Neural progenitor cell (in vitro differentiated cells): ENCODE results near the gene PCDHB6. TPM values are rescaled to one million over a fixed set of nuclear protein-coding genes. Genes with fewer than 3 reads are reported as not detected.
"Not testable (repeated sequence)": the region's sequence is repeated elsewhere in the genome, so short reads cannot be mapped to it uniquely, and the experiment has no call there.

ENCODE experiments used
- DNase-seq: peaks from one replicate; pipeline ENCODE4 v3.0.0-alpha.2; 2016; ENCODE audit warnings: low spot score
- H2AFZ ChIP-seq: fragments of 200-600 bp; sonication (generic); replicated peaks from 2 replicates; pipeline ENCODE4 v1.6.1; 2016; ENCODE audit warnings: antibody characterized with exemption
- H3F3A ChIP-seq: fragments of 200-600 bp; sonication (generic); 2 replicates; pipeline ENCODE4 v1.6.1; 2016; ENCODE audit warnings: antibody characterized with exemption, low read depth
- H3K27ac ChIP-seq: fragments of 200-600 bp; sonication (generic); 2 replicates; pipeline ENCODE4 v1.5.1; 2016; ENCODE audit warnings: mild to moderate bottlenecking
- H3K27me3 ChIP-seq: fragments of 200-600 bp; sonication (generic); 2 replicates; pipeline ENCODE4 v1.6.1; 2016; ENCODE audit warnings: mild to moderate bottlenecking, moderate library complexity
- H3K36me3 ChIP-seq: fragments of 200-600 bp; sonication (generic); 2 replicates; pipeline ENCODE4 v1.5.1; 2016
- H3K4me1 ChIP-seq: fragments of 200-600 bp; sonication (generic); 2 replicates; pipeline ENCODE4 v1.6.1; 2016; ENCODE audit warnings: mixed run types
- H3K4me2 ChIP-seq: fragments of 200-600 bp; sonication (generic); 2 replicates; pipeline ENCODE4 v1.6.1; 2016
- H3K4me3 ChIP-seq: fragments of 200-600 bp; sonication (generic); 2 replicates; pipeline ENCODE4 v1.5.1; 2016
- H3K79me2 ChIP-seq: fragments of 200-600 bp; sonication (generic); 2 replicates; pipeline ENCODE4 v1.6.1; 2016; ENCODE audit warnings: low read depth
- H3K9ac ChIP-seq: fragments of 200-600 bp; sonication (generic); 2 replicates; pipeline ENCODE4 v1.6.1; 2016
- H3K9me3 ChIP-seq: fragments of 200-600 bp; sonication (generic); 2 replicates; pipeline ENCODE4 v1.5.1; 2016; ENCODE audit warnings: low read depth
- H4K20me1 ChIP-seq: fragments of 200-600 bp; sonication (generic); 2 replicates; pipeline ENCODE4 v1.6.1; 2016; ENCODE audit warnings: low read depth
- H3K27ac Mint-ChIP-seq: 3 replicates; pipeline ENCODE4 v1.8.0; 2021; ENCODE audit warnings: mixed read lengths
- H3K27me3 Mint-ChIP-seq: 2 replicates; pipeline ENCODE4 v1.8.0; 2022; ENCODE audit warnings: low read depth, mild to moderate bottlenecking, inconsistent platforms, moderate library complexity, mixed read lengths; ENCODE audit not compliant: insufficient read depth
- H3K36me3 Mint-ChIP-seq: 3 replicates; pipeline ENCODE4 v1.8.0; 2021; ENCODE audit warnings: mixed read lengths
- H3K4me1 Mint-ChIP-seq: 3 replicates; pipeline ENCODE4 v1.8.0; 2021; ENCODE audit warnings: mixed read lengths
- H3K4me3 Mint-ChIP-seq: 3 replicates; pipeline ENCODE4 v1.8.0; 2021; ENCODE audit warnings: mild to moderate bottlenecking, moderate library complexity, mixed read lengths
- H3K9me3 Mint-ChIP-seq: 3 replicates; pipeline ENCODE4 v1.8.0; 2020; ENCODE audit warnings: mixed read lengths
- EZH2 ChIP-seq: fragments of 200-600 bp; sonication (generic); IDR thresholded peaks from 2 replicates; pipeline ENCODE4 v1.6.1; 2017; ENCODE audit warnings: antibody characterized with exemption, mild to moderate bottlenecking, moderate library complexity
- EZH2phosphoT487 ChIP-seq: fragments of 200-600 bp; sonication (generic); IDR thresholded peaks from 2 replicates; pipeline ENCODE4 v1.6.1; 2017; ENCODE audit warnings: antibody characterized with exemption
- total RNA-seq: library from RNA; depleted of rRNA; stranded (reverse); fragments of >200 nt; gene quantifications from 2 replicates; pipeline ENCODE4 v1.2.3, GENCODE V29; 2015; ENCODE audit warnings: low replicate concordance
- TF ChIP-seq, protein P1 (sequence below): fragments of 200-600 bp; sonication (generic); IDR thresholded peaks from 2 replicates; pipeline ENCODE4 v1.5.1; 2017; ENCODE audit warnings: antibody characterized with exemption, mild to moderate bottlenecking

The PCDHB6 gene
- 0.90 and 1.5 TPM in 2 replicates for total RNA-seq

DNA sequence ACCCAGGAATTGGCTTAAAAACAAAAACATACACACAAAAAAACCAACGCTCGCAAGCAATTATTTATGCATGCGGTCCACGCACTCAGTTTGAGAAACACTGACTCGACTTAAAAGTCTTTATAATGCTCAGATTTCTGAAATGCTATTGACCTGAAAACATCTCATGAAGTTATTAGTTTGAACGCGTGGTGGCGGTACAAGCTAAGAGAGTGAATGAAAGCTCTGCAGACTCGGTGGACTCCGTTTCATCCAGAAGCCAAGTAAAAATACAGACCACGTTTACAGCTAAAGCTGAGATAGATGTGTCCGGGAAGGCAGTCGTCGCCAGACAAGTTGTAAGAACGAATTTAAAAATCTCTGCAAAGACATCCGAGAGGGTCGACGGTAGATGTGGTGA, at the start of gene PCDHB6:
Gene PCDHB6, plus strand, starts transcription at position 246 of the 400 bp plus-strand sequence. CDS start 201 bp downstream, outside the sequence.
- H3K79me2 ChIP-seq: no peaks in the 10 kb centered on the region
- no peak within 1 kb of the TSS for H3K9ac ChIP-seq
- H3K4me1 Mint-ChIP-seq: no peaks in the 10 kb centered on the region
- no peaks in the 10 kb centered on the region for H3K27me3 Mint-ChIP-seq
- no peaks in the 10 kb centered on the region for H3K36me3 ChIP-seq
- no peak within 1 kb of the TSS for H3K27ac Mint-ChIP-seq
- H3K4me2 ChIP-seq: no peak within 1 kb of the TSS
- H3K9me3 ChIP-seq: no peaks in the 10 kb centered on the region
- H3K4me3 ChIP-seq: no peak within 1 kb of the TSS
- peaks cover 35% of the 10 kb centered on the region for H3K9me3 Mint-ChIP-seq
- DNase-seq: peak; percentile 5
- peaks cover 3% of the 10 kb centered on the region for H3K27me3 ChIP-seq
- H3F3A ChIP-seq: no peaks in the 10 kb centered on the region
- no peak within 1 kb of the TSS for H3K27ac ChIP-seq
- no peaks in the 10 kb centered on the region for H3K4me1 ChIP-seq
- TF ChIP-seq EZH2phosphoT487 (no peak), EZH2 (no peak)
- TF ChIP-seq, protein P1, sequence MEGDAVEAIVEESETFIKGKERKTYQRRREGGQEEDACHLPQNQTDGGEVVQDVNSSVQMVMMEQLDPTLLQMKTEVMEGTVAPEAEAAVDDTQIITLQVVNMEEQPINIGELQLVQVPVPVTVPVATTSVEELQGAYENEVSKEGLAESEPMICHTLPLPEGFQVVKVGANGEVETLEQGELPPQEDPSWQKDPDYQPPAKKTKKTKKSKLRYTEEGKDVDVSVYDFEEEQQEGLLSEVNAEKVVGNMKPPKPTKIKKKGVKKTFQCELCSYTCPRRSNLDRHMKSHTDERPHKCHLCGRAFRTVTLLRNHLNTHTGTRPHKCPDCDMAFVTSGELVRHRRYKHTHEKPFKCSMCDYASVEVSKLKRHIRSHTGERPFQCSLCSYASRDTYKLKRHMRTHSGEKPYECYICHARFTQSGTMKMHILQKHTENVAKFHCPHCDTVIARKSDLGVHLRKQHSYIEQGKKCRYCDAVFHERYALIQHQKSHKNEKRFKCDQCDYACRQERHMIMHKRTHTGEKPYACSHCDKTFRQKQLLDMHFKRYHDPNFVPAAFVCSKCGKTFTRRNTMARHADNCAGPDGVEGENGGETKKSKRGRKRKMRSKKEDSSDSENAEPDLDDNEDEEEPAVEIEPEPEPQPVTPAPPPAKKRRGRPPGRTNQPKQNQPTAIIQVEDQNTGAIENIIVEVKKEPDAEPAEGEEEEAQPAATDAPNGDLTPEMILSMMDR: peak; percentile 37
- no peak within 1 kb of the TSS for H3K4me3 Mint-ChIP-seq
- no peaks in the 10 kb centered on the region for H4K20me1 ChIP-seq
- no peak within 1 kb of the TSS for H2AFZ ChIP-seq
- H3K36me3 Mint-ChIP-seq: no peaks in the 10 kb centered on the region

DNA sequence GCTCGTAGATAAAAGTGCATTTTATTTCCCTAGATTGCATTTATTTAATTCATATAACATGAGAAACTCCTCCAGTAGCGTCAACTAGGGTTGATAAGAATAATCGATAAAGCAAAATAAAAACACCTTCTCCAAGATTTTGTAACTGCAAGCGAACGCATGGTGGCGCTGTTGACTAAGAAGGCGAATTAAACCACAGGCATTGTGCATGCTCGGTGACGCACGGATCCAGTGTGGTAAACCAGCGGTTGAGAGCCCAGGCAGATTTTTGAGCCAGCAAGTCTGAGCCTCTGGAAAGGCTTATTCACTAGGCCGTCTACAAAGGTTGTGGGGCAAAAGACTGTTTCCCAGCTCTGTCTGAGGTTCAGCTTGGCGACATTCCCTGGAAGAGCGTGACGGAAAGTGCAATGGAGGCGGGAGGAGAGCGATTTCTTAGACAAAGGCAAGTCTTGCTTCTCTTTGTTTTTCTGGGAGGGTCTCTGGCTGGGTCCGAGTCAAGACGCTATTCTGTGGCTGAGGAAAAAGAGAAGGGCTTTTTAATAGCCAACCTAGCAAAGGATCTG, 49.5 kb upstream of the PCDHB6 start, which contains the start of gene PCDHB3:
Gene PCDHB3, plus strand, starts transcription at position 231 of the 563 bp plus-strand sequence. Its CDS starts 177 bp downstream, at position 408.
- no peak within 1 kb of the TSS for H3K9ac ChIP-seq
- peaks cover 2% of the 10 kb centered on the region for H3K27me3 Mint-ChIP-seq
- no peak within 1 kb of the TSS for H2AFZ ChIP-seq

DNA sequence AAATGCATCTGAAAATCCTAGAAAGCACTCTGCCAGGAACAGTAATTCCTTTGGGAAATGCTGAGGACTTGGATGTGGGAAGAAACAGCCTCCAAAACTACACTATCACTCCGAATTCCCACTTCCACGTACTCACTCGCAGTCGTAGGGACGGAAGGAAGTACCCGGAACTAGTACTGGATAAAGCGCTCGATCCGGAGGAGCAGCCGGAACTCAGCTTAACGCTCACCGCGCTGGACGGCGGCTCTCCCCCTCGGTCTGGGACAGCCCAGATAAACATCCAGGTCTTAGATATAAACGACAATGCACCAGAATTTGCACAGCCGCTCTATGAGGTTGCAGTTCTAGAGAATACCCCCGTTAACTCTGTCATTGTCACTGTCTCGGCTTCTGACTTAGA, 48.8 kb upstream of the PCDHB6 start:
- Histone ChIP-seq H3K9me3 (peaks cover 54% of the 10 kb centered on the region), H3K27ac (no peak overlapping the region), H3K27me3 (no peaks in the 10 kb centered on the region), H3K4me3 (no peak overlapping the region), H3K4me1 (no peaks in the 10 kb centered on the region), H4K20me1 (no peaks in the 10 kb centered on the region), H3F3A (peaks cover 10% of the 10 kb centered on the region), H2AFZ (no peak overlapping the region), H3K79me2 (peaks cover 46% of the 10 kb centered on the region), H3K4me2 (no peak overlapping the region), H3K36me3 (peaks cover 52% of the 10 kb centered on the region), H3K9ac (no peak overlapping the region)
- H3K4me1 Mint-ChIP-seq: no peaks in the 10 kb centered on the region
- DNase-seq: no peak
- H3K9me3 Mint-ChIP-seq: peaks cover 59% of the 10 kb centered on the region
- H3K4me3 Mint-ChIP-seq: no peak overlapping the region
- peaks cover 2% of the 10 kb centered on the region for H3K27me3 Mint-ChIP-seq
- H3K36me3 Mint-ChIP-seq: peaks cover 48% of the 10 kb centered on the region
- H3K27ac Mint-ChIP-seq: no peak overlapping the region
- TF ChIP-seq EZH2 (no peak), EZH2phosphoT487 (no peak)
- TF ChIP-seq, protein P1: no peak

More for the DNA sequence above, 49.5 kb upstream of the PCDHB6 start, which contains the start of gene PCDHB3:
- Histone ChIP-seq H3F3A (peaks cover 17% of the 10 kb centered on the region), H3K36me3 (peaks cover 54% of the 10 kb centered on the region), H3K27ac (no peak within 1 kb of the TSS), H3K79me2 (peaks cover 48% of the 10 kb centered on the region), H3K4me1 (no peaks in the 10 kb centered on the region), H4K20me1 (no peaks in the 10 kb centered on the region), H3K9me3 (peaks cover 59% of the 10 kb centered on the region), H3K27me3 (no peaks in the 10 kb centered on the region), H3K4me2 (no peak within 1 kb of the TSS), H3K4me3 (no peak within 1 kb of the TSS)
- H3K27ac Mint-ChIP-seq: no peak within 1 kb of the TSS
- no peaks in the 10 kb centered on the region for H3K4me1 Mint-ChIP-seq
- no peak for TF ChIP-seq EZH2
- no peak for TF ChIP-seq EZH2phosphoT487
- TF ChIP-seq, protein P1: peak; percentile 31
- no peak within 1 kb of the TSS for H3K4me3 Mint-ChIP-seq
- no peak for DNase-seq
- peaks cover 63% of the 10 kb centered on the region for H3K9me3 Mint-ChIP-seq
- peaks cover 53% of the 10 kb centered on the region for H3K36me3 Mint-ChIP-seq

DNA sequence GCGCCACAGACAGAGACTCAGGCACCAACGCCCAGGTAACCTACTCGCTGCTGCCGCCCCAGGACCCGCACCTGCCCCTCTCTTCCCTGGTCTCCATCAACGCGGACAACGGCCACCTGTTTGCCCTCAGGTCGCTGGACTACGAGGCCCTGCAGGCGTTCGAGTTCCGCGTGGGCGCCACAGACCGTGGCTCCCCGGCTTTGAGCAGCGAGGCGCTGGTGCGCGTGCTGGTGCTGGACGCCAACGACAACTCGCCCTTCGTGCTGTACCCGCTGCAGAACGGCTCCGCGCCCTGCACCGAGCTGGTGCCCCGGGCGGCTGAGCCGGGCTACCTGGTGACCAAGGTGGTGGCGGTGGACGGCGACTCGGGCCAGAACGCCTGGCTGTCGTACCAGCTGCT, 47.8 kb upstream of the PCDHB6 start:
- peaks cover 46% of the 10 kb centered on the region for H3K36me3 Mint-ChIP-seq
- H3K4me1 Mint-ChIP-seq: not testable (repeated sequence)

DNA sequence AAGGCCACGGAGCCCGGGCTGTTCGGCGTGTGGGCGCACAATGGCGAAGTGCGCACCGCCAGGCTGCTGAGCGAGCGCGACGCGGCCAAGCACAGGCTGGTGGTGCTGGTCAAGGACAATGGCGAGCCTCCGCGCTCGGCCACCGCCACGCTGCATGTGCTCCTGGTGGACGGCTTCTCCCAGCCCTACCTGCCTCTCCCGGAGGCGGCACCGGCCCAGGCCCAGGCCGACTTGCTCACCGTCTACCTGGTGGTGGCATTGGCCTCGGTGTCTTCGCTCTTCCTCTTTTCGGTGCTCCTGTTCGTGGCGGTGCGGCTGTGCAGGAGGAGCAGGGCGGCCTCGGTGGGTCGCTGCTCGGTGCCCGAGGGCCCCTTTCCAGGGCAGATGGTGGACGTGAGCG, 47.4 kb upstream of the PCDHB6 start:
- H3K4me1 ChIP-seq, H3K27ac ChIP-seq, H3K27ac Mint-ChIP-seq, DNase-seq, H2AFZ ChIP-seq, H3K4me3 ChIP-seq, H3K27me3 Mint-ChIP-seq, H3K4me3 Mint-ChIP-seq, H3K4me1 Mint-ChIP-seq, H3K27me3 ChIP-seq, H4K20me1 ChIP-seq, H3K4me2 ChIP-seq, H3K9ac ChIP-seq: not testable (repeated sequence)
- peaks cover 47% of the 10 kb centered on the region for H3K36me3 ChIP-seq
- peaks cover 40% of the 10 kb centered on the region for H3K79me2 ChIP-seq
- Mint-ChIP-seq H3K36me3 (peaks cover 44% of the 10 kb centered on the region), H3K9me3 (peaks cover 59% of the 10 kb centered on the region)
- H3F3A ChIP-seq: peaks cover 10% of the 10 kb centered on the region
- H3K9me3 ChIP-seq: peaks cover 48% of the 10 kb centered on the region

More for the DNA sequence above, 47.8 kb upstream of the PCDHB6 start:
- not testable (repeated sequence) for H3K27ac Mint-ChIP-seq, H3K27ac ChIP-seq, H3K9ac ChIP-seq, H2AFZ ChIP-seq, DNase-seq, H3K4me3 ChIP-seq, H3K27me3 Mint-ChIP-seq, H3K27me3 ChIP-seq, H3K4me2 ChIP-seq, H4K20me1 ChIP-seq, H3K4me3 Mint-ChIP-seq, H3K4me1 ChIP-seq
- peaks cover 59% of the 10 kb centered on the region for H3K9me3 Mint-ChIP-seq
- H3K36me3 ChIP-seq: peaks cover 51% of the 10 kb centered on the region
- peaks cover 52% of the 10 kb centered on the region for H3K9me3 ChIP-seq
- H3K79me2 ChIP-seq: peaks cover 44% of the 10 kb centered on the region
- peaks cover 10% of the 10 kb centered on the region for H3F3A ChIP-seq
